NK-92 treated with Interleukin-12 subunit alpha and Interleukin-12 subunit beta, amount 100 ng/mL, for 24 hours (cell line): ENCODE results near the gene SNAI3.

Experiments used
- DNase-seq: peaks from one replicate; lab custom pipeline; 2025; lab: John Stamatoyannopoulos, UW

SNAI3 gene

GRCh38 chr16:88721815-88722755 is 35.8 kb upstream of the SNAI3 start:
- no peak for DNase-seq

- no peak for DNase-seq
Observed at GRCh38 chr16:88721236-88721635, 34.9 kb upstream of the SNAI3 start.

GRCh38 chr16:88720396-88720970 is 34.2 kb upstream of the SNAI3 start:
- no peak for DNase-seq

GRCh38 chr16:88719933-88720296 is 33.6 kb upstream of the SNAI3 start:
- no peak for DNase-seq

GRCh38 chr16:88719267-88719932 is 33.1 kb upstream of the SNAI3 start:
- no peak for DNase-seq

- no peak for DNase-seq
Observed at GRCh38 chr16:88718178-88718577, 31.9 kb upstream of the SNAI3 start.

GRCh38 chr16:88716601-88717001 is 30.3 kb upstream of the SNAI3 start:
- no peak for DNase-seq

GRCh38 chr16:88716201-88716600 is 29.9 kb upstream of the SNAI3 start:
- no peak for DNase-seq

GRCh38 chr16:88715312-88716190 is 29.2 kb upstream of the SNAI3 start:
- DNase-seq, result no peak

- no peak for DNase-seq
Observed at GRCh38 chr16:88714420-88715302, 28.4 kb upstream of the SNAI3 start.

- no peak for DNase-seq
Observed at GRCh38 chr16:88713568-88714419, 27.5 kb upstream of the SNAI3 start.

- DNase-seq, result no peak
Observed at GRCh38 chr16:88713054-88713453, 26.7 kb upstream of the SNAI3 start.

GRCh38 chr16:88712362-88712979 is 26.2 kb upstream of the SNAI3 start:
- no peak for DNase-seq

GRCh38 chr16:88711750-88712340 is 25.5 kb upstream of the SNAI3 start:
- DNase-seq, result no peak

- no peak for DNase-seq
Observed at GRCh38 chr16:88710556-88710955, 24.2 kb upstream of the SNAI3 start.

GRCh38 chr16:88706965-88707826 is 20.9 kb upstream of the SNAI3 start:
- DNase-seq, result no peak

- DNase-seq, result peak; percentile 79
Observed at GRCh38 chr16:88706229-88706964, 20.1 kb upstream of the SNAI3 start, which contains the start of the genes CTU2 and RNF166. Gene CTU2, plus strand, starts transcription at chr16:88706503. Its CDS starts 28 bp downstream, at chr16:88706531. Gene RNF166, minus strand, starts transcription at chr16:88706408. Its CDS starts 83 bp downstream, at chr16:88706325.
